MM.1S (cell line): ENCODE measurements around the gene NPPC.

Experiments
- EZH2 ChIP-seq: fragments of 300-600 bp; sonication (generic); optimal IDR thresholded peaks from 2 replicates; pipeline ENCODE3; 2017; ENCODE audit warnings: low read depth, mild to moderate bottlenecking, antibody characterized with exemption, low read length, mixed read lengths
- EZH2phosphoT487 ChIP-seq: fragments of 300-600 bp; sonication (generic); IDR thresholded peaks from 2 replicates; pipeline ENCODE4 v1.6.1; 2018; ENCODE audit warnings: antibody characterized with exemption, low read length
- TF ChIP-seq, protein P1 (sequence below): fragments of 300-600 bp; sonication (generic); IDR thresholded peaks from 2 replicates; pipeline ENCODE4 v1.5.1; 2016; ENCODE audit warnings: antibody characterized with exemption, low read length, mixed read lengths

GRCh38 chr2:231908584-231908983 lies 17.6 kb downstream of the NPPC start:
- TF ChIP-seq EZH2 (no peak), EZH2phosphoT487 (no peak)
- TF ChIP-seq, protein P1, sequence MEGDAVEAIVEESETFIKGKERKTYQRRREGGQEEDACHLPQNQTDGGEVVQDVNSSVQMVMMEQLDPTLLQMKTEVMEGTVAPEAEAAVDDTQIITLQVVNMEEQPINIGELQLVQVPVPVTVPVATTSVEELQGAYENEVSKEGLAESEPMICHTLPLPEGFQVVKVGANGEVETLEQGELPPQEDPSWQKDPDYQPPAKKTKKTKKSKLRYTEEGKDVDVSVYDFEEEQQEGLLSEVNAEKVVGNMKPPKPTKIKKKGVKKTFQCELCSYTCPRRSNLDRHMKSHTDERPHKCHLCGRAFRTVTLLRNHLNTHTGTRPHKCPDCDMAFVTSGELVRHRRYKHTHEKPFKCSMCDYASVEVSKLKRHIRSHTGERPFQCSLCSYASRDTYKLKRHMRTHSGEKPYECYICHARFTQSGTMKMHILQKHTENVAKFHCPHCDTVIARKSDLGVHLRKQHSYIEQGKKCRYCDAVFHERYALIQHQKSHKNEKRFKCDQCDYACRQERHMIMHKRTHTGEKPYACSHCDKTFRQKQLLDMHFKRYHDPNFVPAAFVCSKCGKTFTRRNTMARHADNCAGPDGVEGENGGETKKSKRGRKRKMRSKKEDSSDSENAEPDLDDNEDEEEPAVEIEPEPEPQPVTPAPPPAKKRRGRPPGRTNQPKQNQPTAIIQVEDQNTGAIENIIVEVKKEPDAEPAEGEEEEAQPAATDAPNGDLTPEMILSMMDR, result no peak
